Cardiac fibroblast (primary cell): Measurements from ENCODE around the gene KCNT1.

Experiments
- DNase-seq, 2 donors: peaks; one replicate each; pipeline versions ENCODE4 v3.0.0 to v3.0.0-alpha.2; 2010; ENCODE audit warnings: low read depth in 2 of 2
- H3K4me3 ChIP-seq, 2 donors: replicated peaks in 1 of 2; 1 replicate in 1 of 2; 2 replicates in 1 of 2; pipeline ENCODE4 v1.5.1; 2011; ENCODE audit warnings: low read depth in 2 of 2, low read length in 2 of 2, mild to moderate bottlenecking in 2 of 2, moderate library complexity in 1 of 2
- TF ChIP-seq, protein P1 (sequence below): IDR thresholded peaks from one replicate; pipeline ENCODE4 v1.5.1; 2011; ENCODE audit warnings: low read depth, mild to moderate bottlenecking, low read length, inconsistent platforms

The KCNT1 gene

DNA sequence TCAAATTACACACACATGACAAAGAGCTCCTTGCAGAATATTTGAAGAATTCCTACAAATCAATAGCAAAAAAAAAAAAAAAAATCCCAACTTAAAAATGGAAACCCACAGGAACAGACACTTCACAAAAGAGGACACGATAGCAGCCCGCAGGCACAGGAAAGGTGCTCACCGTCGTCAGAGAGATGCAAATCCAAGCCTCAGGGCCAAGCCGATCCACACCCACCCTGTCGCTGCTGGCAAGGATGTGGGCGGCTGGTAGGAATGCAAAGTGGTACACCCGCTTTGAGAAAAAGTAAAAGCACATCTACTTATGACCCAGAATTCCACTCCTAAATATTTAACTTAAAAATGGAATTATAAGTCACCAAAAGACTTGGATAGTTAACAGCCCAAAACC is 28.0 kb upstream of the KCNT1 start:
- H3K4me3 ChIP-seq: no peak overlapping the region
- TF ChIP-seq, protein P1, sequence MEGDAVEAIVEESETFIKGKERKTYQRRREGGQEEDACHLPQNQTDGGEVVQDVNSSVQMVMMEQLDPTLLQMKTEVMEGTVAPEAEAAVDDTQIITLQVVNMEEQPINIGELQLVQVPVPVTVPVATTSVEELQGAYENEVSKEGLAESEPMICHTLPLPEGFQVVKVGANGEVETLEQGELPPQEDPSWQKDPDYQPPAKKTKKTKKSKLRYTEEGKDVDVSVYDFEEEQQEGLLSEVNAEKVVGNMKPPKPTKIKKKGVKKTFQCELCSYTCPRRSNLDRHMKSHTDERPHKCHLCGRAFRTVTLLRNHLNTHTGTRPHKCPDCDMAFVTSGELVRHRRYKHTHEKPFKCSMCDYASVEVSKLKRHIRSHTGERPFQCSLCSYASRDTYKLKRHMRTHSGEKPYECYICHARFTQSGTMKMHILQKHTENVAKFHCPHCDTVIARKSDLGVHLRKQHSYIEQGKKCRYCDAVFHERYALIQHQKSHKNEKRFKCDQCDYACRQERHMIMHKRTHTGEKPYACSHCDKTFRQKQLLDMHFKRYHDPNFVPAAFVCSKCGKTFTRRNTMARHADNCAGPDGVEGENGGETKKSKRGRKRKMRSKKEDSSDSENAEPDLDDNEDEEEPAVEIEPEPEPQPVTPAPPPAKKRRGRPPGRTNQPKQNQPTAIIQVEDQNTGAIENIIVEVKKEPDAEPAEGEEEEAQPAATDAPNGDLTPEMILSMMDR: no peak
- DNase-seq: no peak

DNA sequence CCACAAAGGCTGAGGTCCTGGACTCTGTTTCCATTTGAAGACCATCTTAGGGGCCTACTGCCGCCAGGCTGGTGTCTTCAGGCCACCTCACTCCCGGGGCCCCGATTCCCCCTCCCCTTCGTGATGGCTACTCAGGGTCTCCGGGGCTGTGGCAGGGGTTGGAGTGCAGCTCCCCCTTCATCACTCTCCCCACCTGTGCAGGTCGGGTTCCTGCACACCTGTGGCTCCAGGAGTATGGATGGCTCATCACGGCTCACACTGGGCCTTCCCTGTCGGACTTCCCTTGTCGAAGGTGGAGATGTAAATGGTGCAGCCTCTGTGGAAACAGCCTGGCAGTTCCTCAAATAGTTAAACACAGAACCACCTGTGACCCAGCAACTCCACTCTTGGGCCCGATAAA is 27.0 kb upstream of the KCNT1 start:
- TF ChIP-seq, protein P1: no peak
- H3K4me3 ChIP-seq: no peak overlapping the region
- no peak for DNase-seq

DNA sequence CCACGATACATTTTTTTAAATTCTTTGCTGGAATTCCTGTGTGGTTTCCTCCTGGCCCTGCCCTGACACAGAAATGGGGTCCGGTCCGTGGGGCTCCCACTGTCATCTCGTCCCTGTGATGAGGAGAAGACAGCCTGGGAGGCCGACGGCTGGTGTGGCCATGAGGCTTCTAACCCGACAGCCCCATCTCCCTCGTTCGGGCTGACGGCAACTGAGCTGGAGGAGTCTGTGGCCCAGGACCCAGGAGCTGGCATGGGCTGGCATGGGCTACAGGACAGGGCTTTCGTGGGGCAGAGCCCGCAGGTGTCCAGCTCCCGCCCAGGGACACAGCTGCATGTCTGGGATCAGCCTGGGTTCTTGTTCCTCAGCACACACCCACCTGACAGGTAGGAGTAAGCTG is 25.1 kb upstream of the KCNT1 start:
- DNase-seq: no peak
- TF ChIP-seq, protein P1: no peak

DNA sequence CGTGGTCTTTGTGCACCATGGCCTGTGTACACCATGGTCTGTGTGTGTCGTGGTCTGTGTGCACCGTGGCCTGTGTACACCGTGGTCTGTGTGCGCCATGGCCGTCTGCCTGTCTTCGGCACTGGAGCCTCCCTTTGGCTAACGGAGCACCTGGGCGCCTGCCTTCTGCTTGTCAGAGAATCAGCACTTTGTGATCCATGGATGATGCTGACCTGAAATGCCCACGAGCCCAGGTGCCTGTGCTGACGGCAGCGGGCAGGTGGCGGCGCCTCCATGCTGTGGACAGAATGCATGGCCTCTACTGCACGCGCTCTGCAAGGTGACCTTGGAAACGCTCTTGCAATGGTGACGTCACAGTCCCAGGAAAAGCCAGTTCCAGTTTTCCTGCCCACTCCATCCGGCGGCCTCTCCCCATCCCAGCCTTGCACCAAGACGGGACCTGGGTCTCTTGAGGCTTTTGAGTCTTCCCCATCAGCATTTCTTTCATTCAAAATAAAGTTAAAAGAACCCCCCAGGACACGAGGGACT is 24.3 kb upstream of the KCNT1 start:
- TF ChIP-seq, protein P1: no peak
- no peak for DNase-seq
- H3K4me3 ChIP-seq: no peak overlapping the region

More for the DNA sequence above, 25.1 kb upstream of the KCNT1 start:
- no peak overlapping the region for H3K4me3 ChIP-seq

DNA sequence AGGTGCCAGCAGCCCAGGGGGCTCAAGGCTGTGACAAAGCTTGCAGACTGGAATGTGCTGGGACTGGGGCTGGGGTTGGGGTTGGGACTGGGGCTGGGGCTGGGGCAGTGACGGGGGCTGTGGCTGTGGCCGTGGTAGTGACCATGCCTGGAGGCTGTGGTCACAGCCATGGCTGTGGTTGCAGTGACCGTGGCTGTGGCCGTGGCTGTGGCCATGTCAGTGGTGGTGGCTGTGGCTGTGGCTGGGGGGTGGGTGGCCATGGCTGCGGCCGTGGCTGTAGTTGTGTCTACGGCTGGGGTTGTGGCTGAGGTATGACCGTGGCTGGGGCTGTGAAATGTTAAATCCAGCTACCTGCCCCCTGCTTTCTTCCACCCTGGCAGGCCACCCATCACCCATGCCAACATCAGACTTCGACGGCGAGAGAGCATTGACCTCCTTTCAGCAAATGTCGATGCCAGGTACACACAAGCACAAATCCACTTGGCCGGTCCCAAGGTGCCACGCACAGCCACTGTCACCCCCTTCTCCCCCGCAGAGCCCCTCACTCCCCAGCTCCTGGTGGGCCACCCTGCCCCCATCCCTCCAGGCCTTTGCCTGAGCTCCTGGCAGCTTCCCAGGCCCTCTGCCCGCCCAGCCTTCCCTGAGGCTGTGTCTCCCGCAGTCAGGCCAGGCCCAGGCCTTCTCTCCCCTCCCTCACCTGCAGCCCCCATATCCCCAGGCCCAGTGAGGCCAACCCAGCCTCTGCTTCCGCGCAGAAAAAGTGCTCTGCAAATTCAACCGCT is 23.6 kb upstream of the KCNT1 start:
- TF ChIP-seq, protein P1: no peak
- no peak overlapping the region for H3K4me3 ChIP-seq
- no peak for DNase-seq

DNA sequence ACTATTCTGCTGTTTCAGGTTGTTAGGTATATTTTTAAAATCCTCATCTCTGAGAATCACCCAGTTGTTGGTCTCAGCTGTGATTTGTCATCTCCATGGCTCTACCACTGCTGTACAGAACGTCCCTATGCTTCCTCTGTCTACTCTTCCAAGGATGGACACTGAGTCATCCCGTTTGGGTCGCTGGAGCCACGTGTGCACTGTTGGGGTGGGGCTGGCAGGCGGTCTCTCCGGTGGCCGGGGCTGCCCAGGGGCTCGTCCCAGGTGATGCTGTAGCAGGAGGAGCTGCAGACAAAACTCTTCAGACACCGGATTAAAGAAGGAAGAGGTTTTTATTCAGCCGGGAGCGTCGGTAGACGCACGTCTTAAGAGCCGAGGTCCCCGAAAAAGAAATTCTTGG is 21.9 kb upstream of the KCNT1 start:
- no peak for DNase-seq
- no peak overlapping the region for H3K4me3 ChIP-seq
- TF ChIP-seq, protein P1: no peak
